WERI-Rb-1 (cell line): ENCODE measurements around the gene HIF1A.

Source experiments
- DNase-seq: peaks from one replicate; pipeline ENCODE4 v3.0.0-alpha.2; 2020
- H3K27ac ChIP-seq: fragments of 250-450 bp; sonication (Bioruptor Pico); 2 replicates; pipeline ENCODE4 v1.5.1; 2020; ENCODE audit warnings: mild to moderate bottlenecking, moderate library complexity
- H3K27me3 ChIP-seq: fragments of 250-450 bp; sonication (Bioruptor Pico); 2 replicates; pipeline ENCODE4 v1.5.1; 2021; ENCODE audit warnings: mild to moderate bottlenecking, low read depth, moderate library complexity; ENCODE audit not compliant: insufficient read depth, severe bottlenecking
- H3K36me3 ChIP-seq: fragments of 250-450 bp; sonication (Bioruptor Pico); 2 replicates; pipeline ENCODE4 v1.5.1; 2020; ENCODE audit warnings: mild to moderate bottlenecking, moderate library complexity
- H3K4me3 ChIP-seq: 2 replicates; pipeline ENCODE4 v1.5.1; 2011; ENCODE audit warnings: low read depth, mild to moderate bottlenecking, control low read depth, low read length
- H3K9me3 ChIP-seq: fragments of 250-450 bp; sonication (Bioruptor Pico); 2 replicates; pipeline ENCODE4 v1.5.1; 2021; ENCODE audit warnings: mild to moderate bottlenecking, moderate library complexity; ENCODE audit not compliant: severe bottlenecking
- TF ChIP-seq, protein P1 (sequence below): IDR thresholded peaks from 2 replicates; pipeline ENCODE4 v1.5.1; 2011; ENCODE audit warnings: low read depth, mild to moderate bottlenecking, control low read depth, inconsistent platforms, low read length

Gene HIF1A

DNA sequence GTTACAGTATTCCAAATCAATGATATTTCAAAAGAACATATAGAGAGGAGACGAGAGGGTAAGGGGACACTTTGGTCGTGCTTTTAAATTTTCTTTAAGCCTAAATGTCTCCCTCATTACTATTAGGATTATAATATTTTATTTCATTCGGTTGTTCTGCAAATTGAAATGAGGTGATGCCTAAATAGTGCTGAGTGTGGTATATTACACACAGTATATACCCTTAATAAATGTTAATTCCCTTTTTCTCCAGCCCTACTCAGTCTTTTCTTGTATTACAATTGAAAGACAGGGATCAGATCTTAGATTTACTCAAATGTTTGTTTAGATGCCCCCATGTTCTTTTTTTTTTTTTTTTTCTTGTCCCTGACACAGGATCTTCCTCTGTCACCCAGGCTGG, 74.6 kb downstream of the HIF1A start:
- Histone ChIP-seq H3K27ac (no peak overlapping the region), H3K36me3 (peaks cover 21% of the 10 kb centered on the region)
- TF ChIP-seq, protein P1, sequence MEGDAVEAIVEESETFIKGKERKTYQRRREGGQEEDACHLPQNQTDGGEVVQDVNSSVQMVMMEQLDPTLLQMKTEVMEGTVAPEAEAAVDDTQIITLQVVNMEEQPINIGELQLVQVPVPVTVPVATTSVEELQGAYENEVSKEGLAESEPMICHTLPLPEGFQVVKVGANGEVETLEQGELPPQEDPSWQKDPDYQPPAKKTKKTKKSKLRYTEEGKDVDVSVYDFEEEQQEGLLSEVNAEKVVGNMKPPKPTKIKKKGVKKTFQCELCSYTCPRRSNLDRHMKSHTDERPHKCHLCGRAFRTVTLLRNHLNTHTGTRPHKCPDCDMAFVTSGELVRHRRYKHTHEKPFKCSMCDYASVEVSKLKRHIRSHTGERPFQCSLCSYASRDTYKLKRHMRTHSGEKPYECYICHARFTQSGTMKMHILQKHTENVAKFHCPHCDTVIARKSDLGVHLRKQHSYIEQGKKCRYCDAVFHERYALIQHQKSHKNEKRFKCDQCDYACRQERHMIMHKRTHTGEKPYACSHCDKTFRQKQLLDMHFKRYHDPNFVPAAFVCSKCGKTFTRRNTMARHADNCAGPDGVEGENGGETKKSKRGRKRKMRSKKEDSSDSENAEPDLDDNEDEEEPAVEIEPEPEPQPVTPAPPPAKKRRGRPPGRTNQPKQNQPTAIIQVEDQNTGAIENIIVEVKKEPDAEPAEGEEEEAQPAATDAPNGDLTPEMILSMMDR = no peak

DNA sequence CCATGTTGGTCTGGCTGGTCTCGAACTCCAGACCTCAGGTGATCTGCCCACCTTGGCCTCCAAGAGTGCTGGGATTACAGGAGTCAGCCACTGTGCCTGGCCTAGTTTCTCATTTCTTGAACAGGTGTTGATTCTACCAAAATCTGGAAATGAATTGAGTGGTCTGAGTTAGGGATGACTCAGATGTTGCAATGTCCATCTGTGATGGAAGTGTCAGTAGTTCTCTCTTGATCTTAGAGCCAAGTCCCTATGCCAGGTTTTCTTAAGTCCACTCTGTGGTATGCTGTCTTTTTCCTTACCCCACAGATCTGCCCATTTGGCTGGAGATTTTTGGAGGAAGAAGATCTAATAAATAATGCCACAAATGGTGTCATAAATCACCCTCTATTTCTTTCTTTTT, 79.5 kb downstream of the HIF1A start:
- no peak overlapping the region for H3K4me3 ChIP-seq
- peaks cover 20% of the 10 kb centered on the region for H3K36me3 ChIP-seq
- H3K27me3 ChIP-seq = no peaks in the 10 kb centered on the region
- no peaks in the 10 kb centered on the region for H3K9me3 ChIP-seq
- no peak for DNase-seq
- H3K27ac ChIP-seq = no peak overlapping the region
- TF ChIP-seq, protein P1 = no peak

More for the DNA sequence above, 74.6 kb downstream of the HIF1A start:
- no peaks in the 10 kb centered on the region for H3K9me3 ChIP-seq
- no peak overlapping the region for H3K4me3 ChIP-seq
- H3K27me3 ChIP-seq = no peaks in the 10 kb centered on the region
- DNase-seq = no peak

DNA sequence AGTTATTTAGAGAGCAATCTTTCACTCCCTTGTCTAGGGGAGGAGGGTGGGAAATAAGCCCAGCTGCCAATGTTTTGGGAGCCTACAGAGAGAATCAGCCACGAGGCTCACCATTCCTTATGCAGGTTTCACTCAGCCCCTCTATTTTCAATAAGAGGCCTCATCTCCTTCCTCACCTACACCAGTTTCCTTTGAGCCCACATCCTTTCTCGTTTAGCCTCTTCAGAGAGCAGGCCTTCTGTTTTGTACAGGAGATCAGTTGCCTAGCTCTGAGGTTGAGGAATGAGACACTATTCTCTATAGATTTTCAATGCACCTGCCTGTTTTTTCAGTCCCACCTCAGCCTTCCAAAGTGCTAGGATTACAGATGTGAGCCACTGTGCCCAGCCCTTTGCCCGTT, 84.8 kb downstream of the HIF1A start:
- Histone ChIP-seq H3K27ac (no peak overlapping the region), H3K27me3 (no peaks in the 10 kb centered on the region), H3K4me3 (no peak overlapping the region), H3K9me3 (no peaks in the 10 kb centered on the region), H3K36me3 (peaks cover 36% of the 10 kb centered on the region)
- DNase-seq = no peak
- TF ChIP-seq, protein P1 = no peak

DNA sequence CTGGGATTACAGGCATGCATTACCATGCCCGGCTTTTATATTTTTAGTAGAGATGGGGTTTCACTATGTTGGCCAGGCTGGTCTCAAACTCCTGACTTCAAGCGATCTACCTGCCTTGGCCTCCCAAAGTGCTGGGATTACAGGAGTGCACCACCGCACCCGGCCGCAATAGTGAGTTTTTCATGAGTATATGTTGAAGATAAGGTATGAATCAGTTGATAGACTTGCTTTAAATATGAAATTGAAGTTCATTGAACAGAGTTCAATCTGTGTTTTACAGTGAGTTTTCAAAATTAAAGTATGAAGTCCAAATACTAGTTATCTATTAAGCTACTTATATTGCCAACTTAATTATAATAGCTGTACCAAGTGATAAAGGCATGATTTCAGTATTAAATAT, 102.0 kb downstream of the HIF1A start:
- H3K36me3 ChIP-seq = no peaks in the 10 kb centered on the region; the same call in 1 of the 2 replicates

More for the DNA sequence above, 102.0 kb downstream of the HIF1A start:
- Histone ChIP-seq H3K27me3 (no peaks in the 10 kb centered on the region), H3K4me3 (no peak overlapping the region), H3K27ac (no peak overlapping the region), H3K9me3 (no peaks in the 10 kb centered on the region)
- DNase-seq = no peak
- TF ChIP-seq, protein P1 = no peak
